DMS 273 treated with DMSO at 0.1 percent for 48 hours (cell line): ENCODE results near the gene RENBP.
A peak's percentile ranks its signal among the peaks of the same experiment; 100 is the strongest.
"Not testable (repeated sequence)": the region's sequence is repeated elsewhere in the genome, so short reads cannot be mapped to it uniquely, and the experiment has no call there.

Experiments
- DNase-seq: peaks from one replicate; lab custom pipeline; 2025; lab: John Stamatoyannopoulos, UW

RENBP gene

GRCh38 chrX:153944140-153944799, at the start of gene RENBP:
TSS of gene RENBP (minus strand) at chrX:153944643. CDS start at chrX:153944610, 33 bp downstream.
- no peak for DNase-seq

GRCh38 chrX:153993978-153994377, 49.5 kb upstream of the RENBP start:
- no peak for DNase-seq

- DNase-seq = peak; percentile 92
Observed at GRCh38 chrX:153993079-153993478, 48.6 kb upstream of the RENBP start.

GRCh38 chrX:153992180-153992579, 47.7 kb upstream of the RENBP start:
- DNase-seq = no peak

GRCh38 chrX:153991013-153991580, 46.7 kb upstream of the RENBP start:
- no peak for DNase-seq

- DNase-seq = no peak
Observed at GRCh38 chrX:153989973-153990655, 45.7 kb upstream of the RENBP start.

- DNase-seq = no peak
Observed at GRCh38 chrX:153988493-153988892, 44.0 kb upstream of the RENBP start.

GRCh38 chrX:153984351-153985178, 40.1 kb upstream of the RENBP start:
- DNase-seq = no peak

- no peak for DNase-seq
Observed at GRCh38 chrX:153983321-153983801, 38.9 kb upstream of the RENBP start.

GRCh38 chrX:153981771-153982533, 37.5 kb upstream of the RENBP start:
- no peak for DNase-seq

GRCh38 chrX:153981231-153981630, 36.8 kb upstream of the RENBP start:
- DNase-seq = no peak

GRCh38 chrX:153980394-153980793, 36.0 kb upstream of the RENBP start:
- not testable (repeated sequence) for DNase-seq

- DNase-seq = no peak
Observed at GRCh38 chrX:153974726-153975286, 30.4 kb upstream of the RENBP start.

- DNase-seq = no peak
Observed at GRCh38 chrX:153974003-153974725, 29.7 kb upstream of the RENBP start.

- peak; percentile 27 for DNase-seq
Observed at GRCh38 chrX:153973127-153974002, 28.9 kb upstream of the RENBP start.

- DNase-seq = peak; percentile 94
Observed at GRCh38 chrX:153972368-153973126, 28.1 kb upstream of the RENBP start, which contains the start of gene TMEM187. TSS of gene TMEM187 (plus strand) at chrX:153972754. CDS start at chrX:153982063, 9,309 bp downstream.

- DNase-seq = peak; percentile 95
Observed at GRCh38 chrX:153971450-153972367, 27.3 kb upstream of the RENBP start, which contains the start of gene HCFC1. TSS of gene HCFC1 (minus strand) at chrX:153971818. CDS start at chrX:153970840, 978 bp downstream.
